Measurements from ENCODE around the gene GPR85.

GRCh38 chr7:113076703-113077102, 9.9 kb downstream of the GPR85 start:
- TF ChIP-seq CTCF (conservative IDR thresholded peaks at IDR 0.05; ENCODE audit: low read length) (no peak), EZH2phosphoT487 (IDR thresholded peaks at IDR 0.05; ENCODE audit: borderline replicate concordance, low read depth, low read length) (no peak)
